Measurements from ENCODE around the gene GTPBP6.
"Not testable (repeated sequence)": the region's sequence is repeated elsewhere in the genome, so short reads cannot be mapped to it uniquely, and the experiment has no call there.

The GTPBP6 gene

DNA sequence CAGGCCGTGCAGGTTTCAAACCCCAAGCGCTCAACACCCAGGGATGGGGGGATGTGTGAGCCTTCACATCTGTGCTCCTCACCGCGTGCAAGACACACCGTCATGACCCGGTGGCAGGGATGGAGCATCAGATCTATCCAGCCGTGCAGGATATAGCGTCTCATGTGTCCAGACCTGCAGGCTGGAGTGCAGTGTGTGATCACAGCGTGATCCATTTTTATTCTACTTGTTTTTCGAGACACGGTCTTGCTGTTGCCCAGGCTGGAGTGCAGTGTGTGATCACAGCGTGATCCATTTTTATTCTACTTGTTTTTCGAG is 32.7 kb upstream of the GTPBP6 start:
- not testable (repeated sequence) for DNase-seq

DNA sequence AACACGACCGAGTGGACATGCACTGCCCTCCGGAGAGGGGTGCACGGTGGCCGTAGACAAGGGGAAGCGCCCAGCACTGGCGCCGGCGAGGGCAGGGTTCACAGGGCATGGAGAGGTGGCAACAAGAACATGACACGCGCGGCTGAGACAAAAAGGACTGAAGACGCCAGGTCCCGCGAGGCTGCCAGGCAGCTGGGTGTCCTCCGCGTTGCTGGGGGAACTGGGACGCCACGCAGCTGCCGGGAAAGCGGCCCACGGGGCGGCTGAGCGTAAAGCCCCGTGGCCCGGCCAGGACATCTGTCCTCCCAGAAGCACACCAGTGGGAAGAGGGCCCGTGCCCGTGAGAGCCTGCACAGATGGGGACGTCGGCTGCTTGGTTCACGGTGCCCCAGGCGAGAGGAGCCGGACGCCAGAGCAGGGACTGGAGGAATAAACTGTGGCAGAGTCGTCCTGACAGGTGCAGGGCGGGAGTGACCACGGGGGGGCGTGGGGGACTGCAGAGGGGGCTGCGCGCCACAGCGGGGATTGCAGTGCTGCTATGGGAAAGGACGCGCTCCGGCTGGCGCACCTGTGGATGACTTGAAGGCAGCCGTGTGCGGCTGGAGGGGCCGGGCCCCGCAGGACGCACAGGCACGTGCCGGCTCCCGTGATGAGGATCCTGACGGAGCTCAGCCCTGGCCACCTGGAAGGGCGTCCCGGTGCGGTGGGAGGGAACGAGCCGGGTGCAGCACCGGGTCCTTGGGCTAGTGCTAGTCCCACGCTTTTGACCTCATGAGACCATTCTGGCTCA is 32.1 kb upstream of the GTPBP6 start:
- DNase-seq = no peak

DNA sequence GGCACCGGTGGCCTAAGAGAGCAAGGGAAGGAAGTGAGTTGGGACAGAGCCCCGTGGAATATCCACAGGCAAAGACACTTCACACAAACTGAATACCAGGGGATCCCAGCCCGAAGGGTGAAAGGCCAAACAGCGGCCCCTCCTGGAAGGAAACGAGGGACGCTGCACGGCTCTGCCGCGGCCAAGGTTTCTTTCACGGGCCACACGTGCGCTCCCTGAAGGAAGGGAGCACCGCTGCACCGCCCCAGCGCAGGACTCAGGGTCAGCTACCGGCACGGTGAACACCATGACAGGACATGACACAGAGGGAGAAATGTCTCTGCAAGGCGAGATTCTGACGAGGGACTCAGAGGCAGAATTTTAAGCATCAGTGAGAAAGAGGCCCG is 31.5 kb upstream of the GTPBP6 start:
- no peak for DNase-seq

GRCh38 chrX:349702-350101 is 31.1 kb upstream of the GTPBP6 start:
- DNase-seq = no peak

- no peak for DNase-seq
Measured at GRCh38 chrX:349196-349595, 30.6 kb upstream of the GTPBP6 start.

GRCh38 chrX:348461-349117 is 30.0 kb upstream of the GTPBP6 start:
- DNase-seq = no peak

DNA sequence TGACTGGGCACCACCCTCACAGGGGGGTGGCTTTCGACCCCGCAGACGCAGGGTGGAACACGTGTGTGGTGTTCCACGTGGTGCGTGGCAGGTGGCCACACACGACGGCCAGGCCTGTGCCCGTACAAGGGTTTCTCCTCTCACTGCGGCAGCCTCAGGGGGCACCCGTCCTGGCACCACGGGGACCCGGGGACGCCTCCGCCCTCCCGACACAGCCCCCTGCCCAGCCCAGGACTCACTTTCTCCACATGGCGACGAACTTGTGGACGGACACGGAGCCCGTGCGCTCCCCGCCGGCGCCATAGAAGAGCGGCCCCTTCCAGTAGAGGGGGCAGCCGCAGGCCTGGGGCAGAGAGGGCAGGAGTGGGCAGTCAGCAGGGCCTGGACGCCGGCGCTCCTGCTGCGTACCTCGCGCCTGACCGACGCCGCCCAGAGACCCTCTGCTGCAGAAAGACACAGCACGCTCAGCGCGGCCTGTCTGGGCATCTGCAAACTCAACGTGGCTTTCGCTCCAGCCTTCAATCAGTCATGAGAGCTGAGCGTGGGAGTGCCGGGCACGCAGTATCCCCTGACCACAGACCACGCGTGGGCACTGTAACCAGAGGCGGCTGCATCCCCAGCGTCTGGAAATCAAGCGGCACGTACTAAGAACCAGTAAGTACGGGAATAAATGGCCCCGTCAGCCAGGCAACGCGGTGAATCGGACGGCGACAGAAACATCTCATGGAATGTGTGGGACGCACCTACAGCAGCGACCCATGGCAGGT is 28.9 kb upstream of the GTPBP6 start:
- no peak for DNase-seq

GRCh38 chrX:346034-346813 is 27.6 kb upstream of the GTPBP6 start:
- DNase-seq = no peak

DNA sequence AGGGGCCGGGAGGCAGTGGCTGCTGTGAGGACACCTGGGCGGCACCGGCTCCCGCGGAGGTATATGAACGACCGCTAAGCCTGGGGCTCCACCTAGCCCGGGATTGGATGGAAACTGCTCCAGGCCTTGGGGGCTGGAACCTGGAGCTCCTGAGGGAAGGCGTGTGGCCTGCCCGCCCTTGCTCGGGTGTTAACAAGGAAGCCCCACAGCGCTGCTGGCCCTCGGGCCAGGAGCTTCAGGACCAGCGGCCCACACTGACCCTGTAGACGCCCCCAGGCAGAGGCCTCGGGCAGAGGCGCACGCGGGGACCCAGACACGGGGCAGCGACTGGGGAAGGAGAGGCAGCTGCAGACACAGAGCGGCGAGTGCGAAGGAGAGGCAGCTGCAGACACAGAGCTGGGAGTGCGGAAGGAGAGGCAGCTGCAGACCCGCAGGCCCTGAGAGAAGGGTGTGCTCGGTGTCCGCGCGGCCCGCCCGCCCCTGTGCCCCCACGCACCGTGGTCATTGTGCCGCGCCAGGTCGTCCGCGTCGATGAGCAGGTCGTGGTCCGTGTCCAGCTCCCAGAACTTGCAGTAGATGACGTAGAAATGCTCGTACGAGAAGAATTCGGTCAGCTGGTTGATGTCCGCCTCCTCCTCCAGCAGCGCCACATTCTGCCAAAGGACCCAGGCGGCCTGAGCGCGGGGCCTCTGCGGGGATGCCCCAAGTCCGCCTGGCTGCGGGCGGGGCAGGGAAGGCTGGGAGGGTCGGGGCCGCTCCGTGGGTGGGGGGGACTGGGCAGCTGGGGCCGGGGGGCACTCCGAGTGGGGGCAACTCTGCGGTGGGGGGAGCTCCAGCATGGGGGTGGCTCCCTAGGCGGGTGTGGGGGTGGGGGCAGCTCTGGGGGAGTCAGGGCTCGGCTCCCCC is 26.7 kb upstream of the GTPBP6 start:
- no peak for DNase-seq

DNA sequence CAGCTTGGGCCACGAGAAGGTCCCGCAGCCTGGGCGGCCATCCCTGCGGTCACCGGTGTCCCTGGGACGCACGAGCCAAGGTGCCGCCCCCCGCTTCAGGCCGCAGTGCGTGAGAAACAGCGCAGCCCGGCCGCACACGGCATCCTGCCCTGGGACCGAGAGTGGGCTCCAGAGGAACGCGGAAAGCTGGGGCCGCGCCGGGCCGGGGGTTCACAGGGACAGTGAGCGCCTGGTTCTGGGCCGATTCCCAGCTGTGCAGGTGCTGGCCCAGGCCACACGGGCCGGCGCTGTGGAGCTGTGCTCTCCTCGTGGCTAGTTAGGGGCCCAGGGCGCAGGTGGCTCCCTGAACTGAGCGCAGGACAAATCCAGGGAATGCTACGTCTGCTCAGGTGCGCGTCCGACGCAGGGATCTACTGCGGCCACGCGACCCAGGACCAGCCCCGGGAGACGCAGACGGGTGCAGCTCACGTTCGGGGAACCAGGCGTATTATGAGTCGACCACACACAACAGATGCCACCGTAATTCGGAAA is 25.8 kb upstream of the GTPBP6 start:
- no peak for DNase-seq

GRCh38 chrX:341541-342101 is 23.0 kb upstream of the GTPBP6 start:
- DNase-seq = no peak

DNA sequence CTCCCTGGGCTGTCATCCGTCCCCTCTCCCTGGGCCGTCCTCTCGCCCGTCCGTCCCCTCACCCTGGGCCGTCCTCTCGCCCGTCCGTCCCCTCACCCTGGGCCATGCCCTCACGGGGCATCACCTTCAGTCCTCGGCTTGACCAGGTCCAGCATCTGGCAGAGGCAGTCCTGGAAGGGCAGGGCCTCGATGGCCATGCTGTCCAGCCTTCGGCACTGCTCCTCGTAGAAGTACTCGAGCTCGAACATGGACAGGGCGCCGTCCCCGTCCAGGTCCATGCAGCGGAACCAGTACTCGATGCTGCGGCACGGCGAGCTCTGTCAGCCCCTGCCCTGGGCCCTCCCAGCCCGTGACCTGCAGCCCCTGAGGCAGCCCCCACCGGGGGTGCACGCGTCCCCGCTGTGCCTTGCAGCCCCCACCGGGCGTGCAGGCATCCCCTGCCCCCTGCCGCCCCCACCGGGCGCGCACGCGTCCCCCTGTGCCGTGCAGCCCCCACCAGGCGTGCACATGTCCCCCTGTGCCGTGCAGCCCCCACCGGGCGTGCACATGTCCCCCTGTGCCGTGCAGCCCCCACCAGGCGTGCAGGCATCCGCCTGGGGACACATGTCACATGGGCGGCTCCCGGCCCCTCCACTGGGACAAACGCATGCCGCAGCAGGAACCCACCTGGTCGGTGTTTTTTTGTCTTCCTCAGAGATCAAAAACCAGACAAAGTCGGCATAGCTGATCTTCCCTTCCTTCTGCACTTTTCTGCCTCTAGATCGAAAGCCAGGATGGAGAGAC is 22.2 kb upstream of the GTPBP6 start:
- no peak for DNase-seq

- no peak for DNase-seq
Measured at GRCh38 chrX:340121-340520, 21.5 kb upstream of the GTPBP6 start.

DNA sequence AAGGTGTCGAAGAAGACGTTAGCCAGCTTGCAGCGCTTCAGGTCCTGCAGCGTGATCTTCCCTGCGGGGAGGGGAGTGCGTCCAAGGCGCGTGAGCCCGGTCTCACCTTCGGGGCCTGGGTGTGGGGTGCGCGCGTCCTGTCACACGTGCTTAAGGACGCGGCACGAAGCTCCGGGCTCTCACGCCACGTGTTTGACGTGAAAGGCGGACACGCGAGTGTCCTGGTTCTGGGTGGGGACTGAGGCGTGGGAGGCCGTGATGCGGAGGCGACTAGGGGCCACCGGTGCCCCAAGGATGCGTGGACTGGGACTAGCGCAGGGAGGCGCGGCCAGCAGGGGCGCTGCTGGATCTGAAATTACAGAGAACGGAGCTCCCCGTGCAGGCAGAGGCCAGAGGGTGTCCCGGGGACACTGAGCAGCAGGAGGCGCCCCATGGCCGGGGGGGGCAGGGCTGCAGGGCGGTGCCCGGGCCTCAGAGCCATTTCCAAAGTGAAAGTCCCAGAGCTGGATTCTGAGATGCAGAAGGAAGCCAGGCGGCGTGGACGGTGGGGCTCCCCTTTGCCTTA is 20.3 kb upstream of the GTPBP6 start:
- DNase-seq = no peak

DNA sequence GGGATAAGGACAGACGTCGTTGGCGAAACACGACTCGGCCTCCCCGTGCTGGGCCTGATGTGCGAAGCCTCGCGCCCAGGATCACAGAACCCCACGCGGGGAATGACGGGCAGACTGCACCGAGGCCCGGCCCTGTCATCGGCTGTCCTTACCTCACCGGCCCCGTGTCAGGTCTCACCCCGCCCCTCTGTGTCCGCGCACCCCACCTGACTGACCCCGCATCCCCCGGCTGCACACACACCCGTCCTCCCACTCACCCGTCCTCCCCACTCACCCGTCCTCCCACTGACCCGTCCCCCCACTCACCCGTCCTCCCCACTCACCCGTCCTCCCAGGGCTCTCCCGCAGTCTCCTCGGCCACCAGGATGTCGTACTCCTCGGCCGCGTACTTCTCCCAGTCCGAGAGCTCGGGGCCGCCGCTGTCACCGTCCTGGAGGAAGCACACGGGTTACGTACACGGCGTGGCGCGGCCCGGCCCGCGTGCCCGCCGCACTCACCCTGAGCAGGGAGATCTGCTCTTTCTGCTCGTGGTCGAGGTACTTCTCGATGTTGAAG is 19.8 kb upstream of the GTPBP6 start:
- no peak for DNase-seq

DNA sequence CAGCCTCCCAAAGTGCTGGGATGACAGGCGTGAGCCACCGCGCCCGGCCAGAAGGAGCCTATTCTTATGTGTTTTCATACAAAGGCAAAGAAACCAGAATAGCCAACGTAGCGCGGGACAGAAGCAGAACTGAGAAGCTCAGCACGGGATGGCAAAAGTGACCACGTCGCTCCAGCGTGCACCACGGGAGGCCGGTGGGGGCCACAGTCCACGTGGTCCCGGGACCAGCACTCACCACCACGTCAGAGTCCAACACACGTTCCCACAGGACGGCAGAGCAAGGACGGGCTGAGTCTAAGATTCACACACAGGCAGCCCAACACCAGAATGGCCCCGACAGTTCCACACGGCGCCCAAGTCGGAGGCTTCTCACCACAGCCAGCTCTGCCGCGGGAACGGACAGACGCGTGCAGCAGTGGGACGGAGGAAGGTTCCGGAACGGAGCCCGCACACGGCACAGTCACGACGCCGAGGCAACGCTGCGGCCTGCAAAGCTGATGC is 18.8 kb upstream of the GTPBP6 start:
- no peak for DNase-seq

GRCh38 chrX:336227-336626 is 17.6 kb upstream of the GTPBP6 start:
- no peak for DNase-seq

GRCh38 chrX:335758-336155 is 17.2 kb upstream of the GTPBP6 start:
- DNase-seq = no peak

DNA sequence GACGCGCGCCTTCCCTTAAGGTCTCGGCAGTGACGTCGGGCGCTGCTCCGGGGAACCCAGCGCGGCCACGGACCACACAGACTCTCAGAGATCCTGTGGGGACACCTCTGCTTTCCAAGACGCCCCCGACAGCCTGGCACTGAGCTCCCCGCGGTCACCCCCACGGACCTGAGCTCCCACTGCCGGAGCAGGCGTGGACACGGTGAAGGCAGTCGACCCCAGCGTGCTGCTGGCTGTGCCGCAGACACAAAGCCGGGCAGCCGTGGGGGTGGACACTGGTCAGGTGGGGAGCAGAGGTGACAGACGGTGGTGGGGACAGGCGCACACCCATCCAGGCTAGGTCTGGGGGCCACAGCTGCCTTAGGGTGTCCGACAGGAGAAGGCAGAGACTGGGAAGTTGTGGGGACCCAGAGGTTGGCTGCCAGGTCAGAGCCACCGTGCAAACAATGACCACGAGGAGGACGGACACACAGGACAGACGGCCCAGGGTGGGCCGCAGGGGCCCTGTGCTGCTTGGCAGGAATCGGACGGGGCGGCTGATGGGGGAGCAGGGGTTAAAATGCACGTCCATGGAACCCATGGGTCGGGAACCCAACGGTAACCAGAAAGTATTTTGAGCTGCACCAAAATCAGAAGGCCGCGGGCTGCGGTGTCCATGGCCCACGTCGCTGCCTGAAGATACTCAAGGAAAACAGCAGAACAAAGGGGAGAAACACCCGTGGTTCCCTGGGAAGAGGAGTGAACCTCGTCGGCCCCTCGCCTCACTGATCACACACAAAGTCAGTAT is 16.6 kb upstream of the GTPBP6 start:
- no peak for DNase-seq
